HepG2 (cell line): ENCODE data around the gene UBTD1. TPM values are rescaled to one million over a fixed set of nuclear protein-coding genes. Genes with fewer than 3 reads are reported as not detected.

Experiments used
- ARHGAP35 ChIP-seq: sonication (generic); formaldehyde crosslinking; IDR thresholded peaks from 2 replicates; pipeline ENCODE4 v1.9.0; 2022; ENCODE audit warnings: mild to moderate bottlenecking, inconsistent platforms, moderate library complexity, missing genetic modification reagents, borderline replicate concordance
- ARID2 ChIP-seq: sonication (generic); formaldehyde crosslinking; IDR thresholded peaks from 2 replicates; pipeline ENCODE4 v1.8.1; 2022; ENCODE audit warnings: mild to moderate bottlenecking, missing genetic modification reagents, borderline replicate concordance
- ATF6 ChIP-seq: sonication (generic); formaldehyde crosslinking; conservative IDR thresholded peaks from 2 replicates; pipeline ENCODE4 v1.4.0; 2020; ENCODE audit warnings: missing genetic modification reagents
- BHLHE40 ChIP-seq: IDR thresholded peaks from 2 replicates; pipeline ENCODE4 v1.6.1; 2011; ENCODE audit warnings: low read length, improper control_type of control experiment
- CBX1 ChIP-seq: IDR thresholded peaks from one replicate; pipeline ENCODE4 v1.6.1; 2016; ENCODE audit warnings: antibody characterized with exemption, low read depth
- CBX5 ChIP-seq: sonication (generic); formaldehyde crosslinking; IDR thresholded peaks from 2 replicates; pipeline ENCODE4 v1.4.0; 2020; ENCODE audit warnings: missing genetic modification reagents, borderline replicate concordance
- CTCF ChIP-seq: sonication (generic); formaldehyde crosslinking; IDR thresholded peaks from 2 replicates; pipeline ENCODE4 v1.5.0; 2020; ENCODE audit warnings: mild to moderate bottlenecking, missing genetic modification reagents, moderate library complexity
- HOXA9 ChIP-seq: sonication (generic); formaldehyde crosslinking; IDR thresholded peaks from 2 replicates; pipeline ENCODE4 v1.8.1; 2022; ENCODE audit warnings: missing genetic modification reagents, mild to moderate bottlenecking, moderate library complexity, borderline replicate concordance
- JUN ChIP-seq: sonication (generic); formaldehyde crosslinking; IDR thresholded peaks from 2 replicates; pipeline ENCODE4 v1.4.0; 2020; ENCODE audit warnings: mild to moderate bottlenecking, missing genetic modification reagents
- NCOA1 ChIP-seq: sonication (generic); formaldehyde crosslinking; IDR thresholded peaks from 2 replicates; pipeline ENCODE4 v1.9.0; 2021; ENCODE audit warnings: missing genetic modification reagents
- NR1H2 ChIP-seq: sonication (generic); formaldehyde crosslinking; IDR thresholded peaks from 2 replicates; pipeline ENCODE4 v1.8.1; 2022; ENCODE audit warnings: low read depth, missing genetic modification reagents, borderline replicate concordance
- PAX8 ChIP-seq: sonication (generic); formaldehyde crosslinking; IDR thresholded peaks from 2 replicates; pipeline ENCODE4 v1.8.0; 2022; ENCODE audit warnings: mild to moderate bottlenecking, missing genetic modification reagents, borderline replicate concordance
- RAD21 ChIP-seq: fragments of 450-650 bp; formaldehyde crosslinking; IDR thresholded peaks from 2 replicates; pipeline ENCODE4 v1.5.0; 2020; ENCODE audit warnings: mild to moderate bottlenecking
- SMYD3 ChIP-seq: sonication (generic); formaldehyde crosslinking; IDR thresholded peaks from 2 replicates; pipeline ENCODE4 v1.8.1; 2023; ENCODE audit warnings: mild to moderate bottlenecking, missing genetic modification reagents
- SRSF1 ChIP-seq: fragments of 200-400 bp; formaldehyde crosslinking; optimal IDR thresholded peaks from 2 replicates; pipeline ENCODE3; 2017; ENCODE audit warnings: mild to moderate bottlenecking, low read depth, low read length, moderate library complexity
- TRIM24 ChIP-seq: sonication (generic); formaldehyde crosslinking; IDR thresholded peaks from 2 replicates; pipeline ENCODE4 v1.8.0; 2022; ENCODE audit warnings: mild to moderate bottlenecking, missing genetic modification reagents
- ZBTB1 ChIP-seq: sonication (generic); formaldehyde crosslinking; IDR thresholded peaks from 2 replicates; pipeline ENCODE4 v1.4.0; 2020; ENCODE audit warnings: missing genetic modification reagents, borderline replicate concordance
- ZFP36 ChIP-seq: fragments of 150-350 bp; IDR thresholded peaks from 2 replicates; pipeline ENCODE4 v1.6.1; 2018; ENCODE audit warnings: borderline replicate concordance, low read length, low read depth; ENCODE audit not compliant: partially characterized antibody
- ZKSCAN1 ChIP-seq: fragments of 150-350 bp; IDR thresholded peaks from 2 replicates; pipeline ENCODE4 v1.6.1; 2014; ENCODE audit warnings: low read length
- ZNF124 ChIP-seq: sonication (generic); formaldehyde crosslinking; IDR thresholded peaks from 2 replicates; pipeline ENCODE4 v1.4.0; 2020; ENCODE audit warnings: missing genetic modification reagents
- ZNF552 ChIP-seq: sonication (generic); formaldehyde crosslinking; IDR thresholded peaks from 2 replicates; pipeline ENCODE4 v1.9.0; 2022; ENCODE audit warnings: missing genetic modification reagents, mild to moderate bottlenecking, borderline replicate concordance
- ZNF572 ChIP-seq: sonication (generic); formaldehyde crosslinking; IDR thresholded peaks from 2 replicates; pipeline ENCODE4 v1.5.1; 2020; ENCODE audit warnings: mild to moderate bottlenecking, missing genetic modification reagents
- ZNF75D ChIP-seq: sonication (generic); formaldehyde crosslinking; IDR thresholded peaks from 2 replicates; pipeline ENCODE4 v1.8.1; 2023; ENCODE audit warnings: missing genetic modification reagents, mild to moderate bottlenecking, borderline replicate concordance
- ZNF781 ChIP-seq: sonication (generic); formaldehyde crosslinking; IDR thresholded peaks from 2 replicates; pipeline ENCODE4 v1.5.1; 2020; ENCODE audit warnings: borderline replicate concordance, mild to moderate bottlenecking, missing genetic modification reagents; ENCODE audit errors: not compliant biosample characterization
- polyA plus RNA-seq, 8 experiments: library from polyadenylated mRNA; depleted of rRNA in 3 of 8; stranded (reverse) in 7 of 8; unstranded in 1 of 8; fragments of >200 nt; fragmentation: Illumina TruSeq in 4 of 8; extraction: Trizol in 4 of 8; gene quantifications; 2 replicates each; pipeline versions ENCODE4 v1.2.1 to v1.2.3, GENCODE V29; 2011 to 2016; ENCODE audit warnings: low read depth in 4 of 8, missing spikeins in 1 of 8, mixed read lengths in 1 of 8; ENCODE audit not compliant: insufficient read depth in 1 of 8
- total RNA-seq, 5 experiments: library from RNA; depleted of rRNA; stranded (reverse); fragments of >200 nt; fragmentation: Illumina TruSeq; extraction: Trizol; gene quantifications; 2 replicates each; pipeline ENCODE4 v1.2.3, GENCODE V29; 2016; ENCODE audit warnings: low read depth in 1 of 5
- TF ChIP-seq, protein P1 (sequence below): sonication (generic); formaldehyde crosslinking; IDR thresholded peaks from 2 replicates; pipeline ENCODE4 v1.9.0; 2022; ENCODE audit warnings: missing genetic modification reagents, mild to moderate bottlenecking, borderline replicate concordance
- TF ChIP-seq, protein P2 (sequence below): sonication (generic); formaldehyde crosslinking; IDR thresholded peaks from 2 replicates; pipeline ENCODE4 v1.4.0; 2020; ENCODE audit warnings: mild to moderate bottlenecking, missing genetic modification reagents

Gene UBTD1
- total and polyA plus RNA-seq, 2 of the 13 experiments (the other 11 are each of a cell fraction or from before 2014, with no cell fraction given), result 7.9 to 10.0 TPM

DNA sequence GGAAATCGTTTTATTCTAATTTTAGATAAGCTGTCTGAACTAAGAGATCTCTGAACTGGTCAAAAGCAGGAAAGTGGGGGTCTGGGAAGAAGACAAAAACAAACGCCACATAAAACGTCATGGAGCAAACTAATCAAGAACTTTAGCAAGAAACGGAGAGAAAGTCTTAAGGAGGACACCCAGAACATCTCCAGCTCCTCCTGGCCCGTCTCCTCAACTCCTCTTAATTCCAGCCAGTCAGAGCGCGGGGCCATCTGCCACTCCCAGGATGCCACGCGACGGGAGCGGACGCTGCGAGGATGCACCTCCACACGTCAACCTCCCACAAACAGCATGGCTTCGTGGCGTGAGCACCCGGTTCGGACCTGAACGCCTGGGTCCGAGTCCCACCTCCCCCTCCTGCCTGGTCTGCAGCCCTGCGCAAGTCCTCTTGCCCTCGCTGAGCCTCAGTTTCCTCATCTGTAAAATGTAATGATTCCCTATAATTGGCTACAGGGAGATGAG is 1.1 kb upstream of the UBTD1 start (continued):
- TF ChIP-seq, protein P1, sequence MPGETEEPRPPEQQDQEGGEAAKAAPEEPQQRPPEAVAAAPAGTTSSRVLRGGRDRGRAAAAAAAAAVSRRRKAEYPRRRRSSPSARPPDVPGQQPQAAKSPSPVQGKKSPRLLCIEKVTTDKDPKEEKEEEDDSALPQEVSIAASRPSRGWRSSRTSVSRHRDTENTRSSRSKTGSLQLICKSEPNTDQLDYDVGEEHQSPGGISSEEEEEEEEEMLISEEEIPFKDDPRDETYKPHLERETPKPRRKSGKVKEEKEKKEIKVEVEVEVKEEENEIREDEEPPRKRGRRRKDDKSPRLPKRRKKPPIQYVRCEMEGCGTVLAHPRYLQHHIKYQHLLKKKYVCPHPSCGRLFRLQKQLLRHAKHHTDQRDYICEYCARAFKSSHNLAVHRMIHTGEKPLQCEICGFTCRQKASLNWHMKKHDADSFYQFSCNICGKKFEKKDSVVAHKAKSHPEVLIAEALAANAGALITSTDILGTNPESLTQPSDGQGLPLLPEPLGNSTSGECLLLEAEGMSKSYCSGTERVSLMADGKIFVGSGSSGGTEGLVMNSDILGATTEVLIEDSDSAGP, result peak; percentile 61; the same call in 1 of the 2 replicates
- TF ChIP-seq ZNF552 (CRISPR knock-in tag), result no peak
- TF ChIP-seq ATF6, result no peak
- no peak for TF ChIP-seq ZBTB1 (CRISPR knock-in tag)
- no peak for TF ChIP-seq SRSF1
- TF ChIP-seq ZFP36, result no peak
- TF ChIP-seq ZKSCAN1, result no peak; the same call in 1 of the 2 replicates
- no peak for TF ChIP-seq TRIM24 (CRISPR knock-in tag)
- TF ChIP-seq ZNF75D, result no peak
- TF ChIP-seq NR1H2 (CRISPR knock-in tag), result 0 out of 2 replicates have a peak, but pooled peaks have one; percentile 65
- TF ChIP-seq ARHGAP35, result no peak; the same call in 1 of the 2 replicates
- TF ChIP-seq SMYD3 (CRISPR knock-in tag), result no peak
- no peak for TF ChIP-seq BHLHE40
- no peak for TF ChIP-seq ZNF572 (CRISPR knock-in tag)
- TF ChIP-seq ZNF781, result no peak
- TF ChIP-seq, protein P2, sequence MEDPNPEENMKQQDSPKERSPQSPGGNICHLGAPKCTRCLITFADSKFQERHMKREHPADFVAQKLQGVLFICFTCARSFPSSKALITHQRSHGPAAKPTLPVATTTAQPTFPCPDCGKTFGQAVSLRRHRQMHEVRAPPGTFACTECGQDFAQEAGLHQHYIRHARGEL, result no peak
- TF ChIP-seq CTCF (CRISPR knock-in tag), result no peak
- TF ChIP-seq CBX1, result no peak
- TF ChIP-seq NCOA1 (CRISPR knock-in tag), result peak; percentile 56; the same call in 1 of the 2 replicates
- TF ChIP-seq RAD21, result no peak
- TF ChIP-seq JUN, result 0 out of 2 replicates have a peak, but pooled peaks have one; percentile 29
- 0 out of 2 replicates have a peak, but pooled peaks have one; percentile 20 for TF ChIP-seq ARID2 (CRISPR knock-in tag)
- no peak for TF ChIP-seq ZNF124 (CRISPR knock-in tag)
- no peak for TF ChIP-seq CBX5
- TF ChIP-seq PAX8, result no peak
- no peak for TF ChIP-seq HOXA9 (CRISPR knock-in tag)
